Neural progenitor cell (in vitro differentiated cells): ENCODE measurements around the gene SLC15A4.

ENCODE experiments used
- EZH2phosphoT487 ChIP-seq: fragments of 200-600 bp; sonication (generic); IDR thresholded peaks from 2 replicates; pipeline ENCODE4 v1.6.1; 2017; ENCODE audit warnings: antibody characterized with exemption
- TF ChIP-seq, protein P1 (sequence below): fragments of 200-600 bp; sonication (generic); IDR thresholded peaks from 2 replicates; pipeline ENCODE4 v1.5.1; 2017; ENCODE audit warnings: antibody characterized with exemption, mild to moderate bottlenecking

- TF ChIP-seq, protein P1, sequence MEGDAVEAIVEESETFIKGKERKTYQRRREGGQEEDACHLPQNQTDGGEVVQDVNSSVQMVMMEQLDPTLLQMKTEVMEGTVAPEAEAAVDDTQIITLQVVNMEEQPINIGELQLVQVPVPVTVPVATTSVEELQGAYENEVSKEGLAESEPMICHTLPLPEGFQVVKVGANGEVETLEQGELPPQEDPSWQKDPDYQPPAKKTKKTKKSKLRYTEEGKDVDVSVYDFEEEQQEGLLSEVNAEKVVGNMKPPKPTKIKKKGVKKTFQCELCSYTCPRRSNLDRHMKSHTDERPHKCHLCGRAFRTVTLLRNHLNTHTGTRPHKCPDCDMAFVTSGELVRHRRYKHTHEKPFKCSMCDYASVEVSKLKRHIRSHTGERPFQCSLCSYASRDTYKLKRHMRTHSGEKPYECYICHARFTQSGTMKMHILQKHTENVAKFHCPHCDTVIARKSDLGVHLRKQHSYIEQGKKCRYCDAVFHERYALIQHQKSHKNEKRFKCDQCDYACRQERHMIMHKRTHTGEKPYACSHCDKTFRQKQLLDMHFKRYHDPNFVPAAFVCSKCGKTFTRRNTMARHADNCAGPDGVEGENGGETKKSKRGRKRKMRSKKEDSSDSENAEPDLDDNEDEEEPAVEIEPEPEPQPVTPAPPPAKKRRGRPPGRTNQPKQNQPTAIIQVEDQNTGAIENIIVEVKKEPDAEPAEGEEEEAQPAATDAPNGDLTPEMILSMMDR: no peak
- no peak for TF ChIP-seq EZH2phosphoT487
Measured at GRCh38 chr12:128790221-128790620, 33.5 kb downstream of the SLC15A4 start.
